Measurements from ENCODE around the gene NF1. TPM values are rescaled to one million over a fixed set of nuclear protein-coding genes. Genes with fewer than 3 reads are reported as not detected.
A peak's percentile ranks its signal among the peaks of the same experiment; 100 is the strongest.

The NF1 gene
- total and polyA plus RNA-seq, 8 donors = 45.0 to 57.7 (median 52.0) TPM

DNA sequence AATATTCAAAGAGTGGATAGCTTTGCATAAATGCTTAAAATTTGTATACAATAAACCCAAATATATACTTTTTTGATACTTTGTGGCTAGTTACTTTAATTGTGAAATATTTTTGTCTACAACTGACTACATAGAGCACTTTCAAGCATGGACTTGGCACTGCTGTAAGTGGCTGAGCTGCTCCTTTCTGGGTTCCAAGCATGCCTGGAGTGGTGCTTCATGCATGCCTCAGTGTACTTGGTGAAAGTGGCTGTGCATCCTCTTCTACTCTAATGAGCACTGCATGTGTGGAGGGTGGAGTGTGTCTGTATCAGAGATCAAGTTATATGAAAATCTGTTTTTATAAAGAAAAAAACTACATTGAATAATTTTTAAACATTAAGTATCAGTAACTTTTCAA is 108.2 kb downstream of the NF1 start:
- DNase-seq = peak in 2 of 4 donors; percentile 4 to 61
- no peaks in the 10 kb centered on the region for H3K9me3 ChIP-seq
- no peak overlapping the region for H3K4me3 ChIP-seq
- peak; percentile 100 for ATAC-seq
- H3K4me1 ChIP-seq = no peaks in the 10 kb centered on the region
- H3K27ac ChIP-seq = no peak overlapping the region
- TF ChIP-seq, protein P1, sequence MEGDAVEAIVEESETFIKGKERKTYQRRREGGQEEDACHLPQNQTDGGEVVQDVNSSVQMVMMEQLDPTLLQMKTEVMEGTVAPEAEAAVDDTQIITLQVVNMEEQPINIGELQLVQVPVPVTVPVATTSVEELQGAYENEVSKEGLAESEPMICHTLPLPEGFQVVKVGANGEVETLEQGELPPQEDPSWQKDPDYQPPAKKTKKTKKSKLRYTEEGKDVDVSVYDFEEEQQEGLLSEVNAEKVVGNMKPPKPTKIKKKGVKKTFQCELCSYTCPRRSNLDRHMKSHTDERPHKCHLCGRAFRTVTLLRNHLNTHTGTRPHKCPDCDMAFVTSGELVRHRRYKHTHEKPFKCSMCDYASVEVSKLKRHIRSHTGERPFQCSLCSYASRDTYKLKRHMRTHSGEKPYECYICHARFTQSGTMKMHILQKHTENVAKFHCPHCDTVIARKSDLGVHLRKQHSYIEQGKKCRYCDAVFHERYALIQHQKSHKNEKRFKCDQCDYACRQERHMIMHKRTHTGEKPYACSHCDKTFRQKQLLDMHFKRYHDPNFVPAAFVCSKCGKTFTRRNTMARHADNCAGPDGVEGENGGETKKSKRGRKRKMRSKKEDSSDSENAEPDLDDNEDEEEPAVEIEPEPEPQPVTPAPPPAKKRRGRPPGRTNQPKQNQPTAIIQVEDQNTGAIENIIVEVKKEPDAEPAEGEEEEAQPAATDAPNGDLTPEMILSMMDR (IDR thresholded peaks at IDR 0.05) = no peak
- peaks cover 0 to 6% of the 10 kb centered on the region in 2 donors for H3K36me3 ChIP-seq
- no peaks in the 10 kb centered on the region for H3K27me3 ChIP-seq
- intact Hi-C loops (cut with DNase I) = no loop called here

DNA sequence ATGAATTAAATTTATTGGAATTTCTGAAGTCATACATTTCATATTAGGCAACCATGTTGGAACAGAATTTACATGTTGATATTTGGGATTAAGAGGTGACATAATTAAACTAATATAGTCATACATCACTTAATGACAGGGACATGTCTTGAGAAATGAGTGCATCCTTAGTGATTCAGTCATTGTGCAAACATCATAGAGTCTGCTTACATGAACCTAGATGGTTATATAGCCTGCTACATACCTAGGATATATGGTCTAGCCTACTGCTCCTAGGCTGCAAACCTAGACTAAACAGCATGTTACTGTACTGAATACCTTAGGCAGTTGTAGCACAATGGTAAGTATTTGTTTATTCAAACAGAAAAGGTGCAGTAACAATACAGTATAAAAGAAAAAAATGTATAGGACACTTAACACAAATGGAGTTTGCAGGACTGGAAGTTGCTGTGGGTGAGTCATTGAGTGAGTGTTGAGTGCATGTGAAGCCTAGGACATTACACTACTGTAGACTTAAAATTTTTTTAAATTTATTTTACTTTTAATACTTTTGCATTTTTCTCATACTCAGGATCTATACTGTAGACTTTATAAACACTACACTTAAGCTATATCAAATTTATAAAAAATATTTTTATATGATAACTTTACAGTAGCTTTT is 116.7 kb downstream of the NF1 start:
- intact Hi-C loops (cut with DNase I) = loop anchor here in 1 of 2 donors (10.0 kb wide), 1 partner anchor 197 kb away; no protein-coding TSS in a partner anchor
- no peak for ATAC-seq
- H3K4me1 ChIP-seq = no peaks in the 10 kb centered on the region
- H3K36me3 ChIP-seq = peaks cover 0 to 14% of the 10 kb centered on the region in 2 donors
- no peak overlapping the region for H3K27ac ChIP-seq
- no peak overlapping the region for H3K4me3 ChIP-seq
- no peaks in the 10 kb centered on the region for H3K9me3 ChIP-seq
- TF ChIP-seq, protein P1 (IDR thresholded peaks at IDR 0.05) = no peak
- DNase-seq = no peak
- H3K27me3 ChIP-seq = no peaks in the 10 kb centered on the region

DNA sequence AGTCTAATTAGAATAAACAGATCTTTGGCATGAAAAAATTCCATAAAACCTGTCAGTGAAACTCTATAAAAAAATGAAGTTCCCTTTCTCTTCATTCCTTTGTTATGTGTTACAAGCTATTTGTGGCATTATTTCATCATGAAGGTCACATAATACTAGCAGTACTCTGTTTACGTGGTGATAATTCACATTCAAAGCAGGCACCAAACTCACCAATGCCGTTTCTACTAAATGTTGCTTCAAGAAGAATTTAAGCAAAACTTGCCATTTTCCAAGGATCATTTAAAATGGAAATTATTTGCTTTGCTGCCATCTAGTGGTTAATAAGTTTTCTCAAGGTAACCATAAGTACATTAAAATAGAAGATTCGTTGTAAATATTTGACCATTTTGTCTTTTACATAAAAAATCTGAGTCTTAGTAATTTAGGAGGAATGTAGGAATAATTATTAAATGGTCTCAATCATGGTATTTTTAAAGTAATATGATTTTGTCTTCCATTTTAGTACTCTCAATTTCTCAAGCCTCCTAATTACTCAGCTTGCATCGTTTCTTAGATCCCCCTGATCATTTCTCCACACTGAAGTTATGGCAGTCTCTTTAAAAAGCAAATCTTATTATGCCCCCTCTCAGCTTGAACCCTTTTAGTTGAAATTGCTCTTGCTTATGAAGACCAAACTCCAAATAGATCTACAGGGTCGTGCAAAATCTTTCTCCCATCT is 121.4 kb downstream of the NF1 start:
- TF ChIP-seq, protein P1 (IDR thresholded peaks at IDR 0.05) = peak; percentile 56
- intact Hi-C loops (cut with DNase I) = loop anchor here in 1 of 2 donors (10.0 kb wide), 1 partner anchor 201 kb away; no protein-coding TSS in a partner anchor
- ATAC-seq = no peak

DNA sequence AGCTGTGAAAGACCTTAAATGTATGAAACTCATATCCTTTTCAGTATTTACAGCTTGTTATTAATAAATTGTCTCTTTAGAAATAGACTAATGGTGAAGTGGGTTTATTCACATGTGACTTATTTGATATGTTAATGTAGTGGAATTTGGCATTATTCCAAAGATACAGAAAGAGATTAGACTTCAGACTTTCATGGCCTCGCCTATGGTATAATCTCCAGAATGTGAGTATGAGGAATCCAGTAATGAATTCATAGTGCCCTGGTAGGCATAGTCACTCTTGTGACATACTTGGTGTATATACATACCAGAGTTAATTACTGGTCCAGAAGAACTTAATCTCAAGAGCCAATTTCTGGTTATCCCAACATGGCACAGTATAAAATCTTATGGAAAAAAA is 129.6 kb downstream of the NF1 start:
- no peak overlapping the region for H3K27ac ChIP-seq
- H3K4me1 ChIP-seq = peaks cover 0 to 7% of the 10 kb centered on the region in 2 donors
- no peaks in the 10 kb centered on the region for H3K27me3 ChIP-seq
- no peak overlapping the region for H3K4me3 ChIP-seq
- DNase-seq = no peak
- H3K9me3 ChIP-seq = no peaks in the 10 kb centered on the region
- intact Hi-C loops (cut with DNase I) = no loop called here
- TF ChIP-seq, protein P1 (IDR thresholded peaks at IDR 0.05) = no peak
- H3K36me3 ChIP-seq = peaks cover 0 to 26% of the 10 kb centered on the region in 2 donors
- ATAC-seq = no peak

More for the DNA sequence above, 121.4 kb downstream of the NF1 start:
- H3K4me3 ChIP-seq = no peak overlapping the region
- no peaks in the 10 kb centered on the region for H3K4me1 ChIP-seq
- peaks cover 0 to 28% of the 10 kb centered on the region in 2 donors for H3K36me3 ChIP-seq
- no peaks in the 10 kb centered on the region for H3K27me3 ChIP-seq
- H3K27ac ChIP-seq = no peak overlapping the region
- H3K9me3 ChIP-seq = no peaks in the 10 kb centered on the region
- peak in 2 of 4 donors; percentile 36 to 55 for DNase-seq

DNA sequence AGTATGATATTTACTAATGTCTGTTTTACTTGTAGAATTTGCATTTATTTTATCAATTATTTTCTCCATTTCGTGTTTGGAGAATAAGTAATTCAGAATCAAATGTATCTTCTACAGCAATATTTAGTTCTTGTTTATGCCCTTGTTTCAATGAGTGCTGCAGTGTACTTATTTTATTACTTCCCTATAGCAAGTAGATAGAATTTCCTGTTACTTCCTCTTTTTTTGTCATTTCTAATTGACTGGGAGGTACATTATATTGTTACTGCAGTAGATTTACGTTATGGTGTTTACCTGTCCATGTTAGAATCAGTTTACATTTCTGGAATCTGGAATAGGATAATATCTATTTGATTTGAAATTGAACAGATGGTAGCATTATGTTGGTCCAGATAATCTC is 131.1 kb downstream of the NF1 start:
- DNase-seq (no peak), ATAC-seq (no peak)
- Histone ChIP-seq H3K9me3 (no peaks in the 10 kb centered on the region), H3K4me3 (no peak overlapping the region), H3K4me1 (peaks cover 0 to 7% of the 10 kb centered on the region in 2 donors), H3K27me3 (no peaks in the 10 kb centered on the region), H3K36me3 (peaks cover 0 to 37% of the 10 kb centered on the region in 2 donors), H3K27ac (peak overlapping the region in 1 of 2 donors; percentile 23)
- TF ChIP-seq, protein P1 (IDR thresholded peaks at IDR 0.05) = no peak
- intact Hi-C loops (cut with DNase I) = no loop called here
